HG03039 (cell line): ENCODE measurements around the gene GPR37L1.

Source experiments
- ATAC-seq: cut with Tn5 transposase; IDR thresholded peaks from one replicate; pipeline ENCODE4 v1.9.1; 2021; ENCODE audit warnings: mild to moderate bottlenecking, moderate library complexity; ENCODE audit not compliant: unreplicated experiment

Gene GPR37L1, protein sequence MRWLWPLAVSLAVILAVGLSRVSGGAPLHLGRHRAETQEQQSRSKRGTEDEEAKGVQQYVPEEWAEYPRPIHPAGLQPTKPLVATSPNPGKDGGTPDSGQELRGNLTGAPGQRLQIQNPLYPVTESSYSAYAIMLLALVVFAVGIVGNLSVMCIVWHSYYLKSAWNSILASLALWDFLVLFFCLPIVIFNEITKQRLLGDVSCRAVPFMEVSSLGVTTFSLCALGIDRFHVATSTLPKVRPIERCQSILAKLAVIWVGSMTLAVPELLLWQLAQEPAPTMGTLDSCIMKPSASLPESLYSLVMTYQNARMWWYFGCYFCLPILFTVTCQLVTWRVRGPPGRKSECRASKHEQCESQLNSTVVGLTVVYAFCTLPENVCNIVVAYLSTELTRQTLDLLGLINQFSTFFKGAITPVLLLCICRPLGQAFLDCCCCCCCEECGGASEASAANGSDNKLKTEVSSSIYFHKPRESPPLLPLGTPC

DNA sequence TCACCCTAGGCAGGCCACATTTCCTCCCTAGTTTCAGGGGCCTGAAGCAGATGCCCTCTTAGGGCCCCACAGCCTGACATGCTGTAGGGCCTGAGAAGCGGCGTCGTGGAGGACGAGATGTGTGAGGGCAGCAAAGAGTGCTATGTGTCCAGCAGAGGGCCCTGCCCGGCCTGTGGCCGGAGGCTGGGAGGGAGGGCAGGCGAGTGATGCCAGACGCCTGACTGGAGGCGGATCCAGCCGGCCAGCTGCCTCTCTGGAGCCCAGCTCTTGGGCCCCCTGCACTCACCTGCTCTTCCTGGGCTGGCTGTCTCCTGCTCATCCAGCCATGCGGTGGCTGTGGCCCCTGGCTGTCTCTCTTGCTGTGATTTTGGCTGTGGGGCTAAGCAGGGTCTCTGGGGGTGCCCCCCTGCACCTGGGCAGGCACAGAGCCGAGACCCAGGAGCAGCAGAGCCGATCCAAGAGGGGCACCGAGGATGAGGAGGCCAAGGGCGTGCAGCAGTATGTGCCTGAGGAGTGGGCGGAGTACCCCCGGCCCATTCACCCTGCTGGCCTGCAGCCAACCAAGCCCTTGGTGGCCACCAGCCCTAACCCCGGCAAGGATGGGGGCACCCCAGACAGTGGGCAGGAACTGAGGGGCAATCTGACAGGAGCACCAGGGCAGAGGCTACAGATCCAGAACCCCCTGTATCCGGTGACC is at the start of gene GPR37L1:
Gene GPR37L1 (plus strand): TSS at position 279 of the 697 bp plus-strand sequence. CDS start 47 bp downstream, at position 326.
- ATAC-seq = no peak

DNA sequence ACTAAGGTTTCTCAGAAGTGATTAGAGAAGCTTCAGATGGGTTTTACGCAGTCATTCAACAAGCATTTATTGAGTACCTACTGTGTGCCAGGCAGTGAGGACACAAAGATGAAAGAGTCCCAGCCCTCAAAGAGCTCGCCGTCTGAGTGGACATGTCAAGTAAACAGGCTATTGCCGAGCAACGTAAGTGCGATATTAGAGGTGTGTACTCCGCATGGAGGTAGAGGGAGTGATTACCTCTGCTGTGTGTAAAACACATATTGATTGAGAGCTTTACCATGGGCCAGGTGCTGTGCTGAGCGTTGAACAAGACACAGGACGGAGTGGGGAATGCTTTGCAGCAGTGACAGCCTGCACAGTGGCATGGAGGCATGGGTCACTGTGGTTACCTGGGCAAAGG is 49.5 kb upstream of the GPR37L1 start:
- ATAC-seq = no peak

GRCh38 chr1:202074985-202075384 is 47.7 kb upstream of the GPR37L1 start:
- no peak for ATAC-seq

- no peak for ATAC-seq
Measured at GRCh38 chr1:202075389-202075788, 47.3 kb upstream of the GPR37L1 start.

DNA sequence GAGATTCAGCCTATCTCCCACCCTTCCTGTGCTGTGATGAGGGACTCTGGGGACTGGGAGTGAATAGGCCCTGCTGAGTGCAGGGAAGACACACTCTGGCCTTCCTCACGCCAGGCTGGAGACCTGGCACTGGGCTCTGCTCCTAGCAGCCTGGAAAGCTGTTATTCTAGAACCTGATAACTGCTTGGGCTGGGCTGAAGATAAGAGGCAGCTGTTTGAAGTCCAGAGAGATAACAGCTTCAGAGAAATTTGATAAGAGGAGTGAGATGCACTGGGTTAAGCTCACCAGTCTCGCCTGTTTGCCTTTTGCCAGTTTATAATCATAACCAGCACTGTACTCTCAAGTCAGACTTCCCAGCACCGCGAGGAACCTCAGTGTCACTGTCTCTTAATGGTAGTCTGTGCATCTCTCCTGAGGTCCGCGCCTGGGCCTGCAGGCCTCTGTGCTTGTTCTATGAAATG is 46.6 kb upstream of the GPR37L1 start:
- no peak for ATAC-seq

GRCh38 chr1:202078241-202078640 is 44.5 kb upstream of the GPR37L1 start:
- ATAC-seq = no peak

- ATAC-seq = no peak
Measured at GRCh38 chr1:202081992-202082391, 40.7 kb upstream of the GPR37L1 start.

DNA sequence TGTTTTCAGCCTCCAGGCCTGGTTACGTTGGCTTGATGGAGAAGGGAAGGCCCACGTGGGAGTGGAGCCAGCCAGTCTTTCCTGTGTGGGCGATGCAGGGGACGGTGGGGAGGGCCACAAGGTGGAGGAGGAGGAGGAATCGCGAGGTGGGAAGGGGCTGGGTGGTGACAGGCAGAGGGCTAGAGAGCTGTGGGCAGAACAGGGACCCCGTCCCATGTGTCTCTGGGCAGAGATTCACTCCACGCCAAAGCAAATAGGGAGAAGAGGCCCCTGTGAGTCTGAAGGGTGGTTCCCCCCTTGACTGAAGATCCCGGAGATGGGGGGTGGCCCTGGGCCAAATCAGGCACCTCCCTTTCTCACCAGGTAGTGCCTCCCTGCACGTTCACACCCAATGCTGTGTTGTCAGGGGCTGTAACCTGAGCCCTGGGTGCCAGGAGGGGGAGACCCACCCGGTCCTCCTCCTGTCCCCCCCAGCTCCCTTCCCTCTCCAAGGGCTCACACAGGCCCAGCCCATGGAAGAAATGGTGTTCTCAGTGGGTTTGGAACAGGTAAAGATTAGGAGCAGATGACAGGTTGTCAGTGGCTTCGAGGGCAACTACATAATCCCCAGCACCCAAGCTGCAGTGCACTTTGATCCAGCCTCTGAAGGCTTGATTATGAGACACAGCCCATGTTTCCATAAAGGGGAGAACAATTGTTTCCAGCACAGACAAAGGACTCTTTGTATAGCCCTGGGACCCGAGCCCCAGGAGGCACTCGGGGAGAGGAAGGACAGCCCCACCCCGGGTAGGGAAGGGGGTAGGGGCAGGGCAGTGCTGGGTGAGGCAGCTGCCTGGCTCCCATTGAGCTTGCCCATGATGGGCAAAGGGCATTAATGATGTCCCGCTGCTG is 37.7 kb upstream of the GPR37L1 start:
- ATAC-seq = no peak

GRCh38 chr1:202085682-202086373 is 36.9 kb upstream of the GPR37L1 start:
- ATAC-seq = no peak

DNA sequence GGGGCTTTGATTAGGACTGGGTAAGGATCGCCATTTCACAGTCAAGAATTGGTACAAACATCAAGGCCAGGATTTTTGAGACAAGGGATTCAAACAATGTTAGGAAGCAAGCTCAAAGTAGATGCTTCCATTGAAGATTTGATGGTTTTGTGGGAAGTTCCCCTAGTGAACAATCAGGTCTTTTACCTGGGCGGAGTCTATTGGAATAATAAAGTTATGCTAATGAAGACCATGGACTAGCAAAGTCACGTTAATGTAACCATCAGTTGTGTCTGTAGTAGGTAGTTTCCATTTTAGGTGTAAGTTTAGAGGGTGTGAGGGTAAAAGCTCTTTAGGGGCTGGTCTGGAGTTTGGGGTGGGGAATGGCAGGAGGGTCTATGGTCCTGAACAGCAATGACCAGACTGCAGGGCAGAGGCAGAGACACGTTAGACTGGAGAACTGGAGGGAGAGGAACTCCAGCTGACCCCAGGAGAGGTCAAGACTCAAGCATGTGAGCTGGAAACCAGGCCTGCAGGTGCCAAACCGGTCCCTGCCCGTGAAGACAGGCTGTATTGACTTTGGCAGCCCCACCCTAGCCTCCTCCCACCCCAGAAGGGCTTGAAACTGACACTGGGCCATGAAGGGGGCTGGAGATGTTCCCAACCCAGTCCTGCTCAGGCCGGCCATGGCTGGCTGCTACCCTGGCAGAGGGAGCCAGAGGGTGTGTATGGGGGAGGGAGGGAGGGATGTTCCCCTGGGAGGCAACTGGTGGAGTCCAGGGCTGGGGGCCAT is 36.0 kb upstream of the GPR37L1 start:
- no peak for ATAC-seq

DNA sequence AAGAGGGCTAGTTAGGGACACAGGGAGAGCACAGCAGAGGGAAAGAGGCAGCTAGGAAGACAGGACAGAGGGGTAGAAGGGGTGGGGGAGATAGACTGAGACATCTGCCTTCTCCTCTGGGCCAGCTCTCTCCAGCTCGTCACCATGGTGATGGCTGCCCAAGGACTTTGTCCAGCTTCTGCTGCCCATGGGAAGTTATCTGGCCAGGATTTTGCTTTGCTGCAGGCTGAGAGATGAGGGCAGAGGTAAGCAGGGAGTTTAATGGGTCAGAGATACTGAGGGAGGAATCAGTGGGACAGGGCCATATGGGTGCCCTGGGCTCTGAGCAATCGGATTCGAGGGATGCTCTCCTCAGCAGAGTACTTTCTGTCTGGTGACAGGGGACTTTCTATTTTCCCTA is 34.5 kb upstream of the GPR37L1 start:
- ATAC-seq = no peak

DNA sequence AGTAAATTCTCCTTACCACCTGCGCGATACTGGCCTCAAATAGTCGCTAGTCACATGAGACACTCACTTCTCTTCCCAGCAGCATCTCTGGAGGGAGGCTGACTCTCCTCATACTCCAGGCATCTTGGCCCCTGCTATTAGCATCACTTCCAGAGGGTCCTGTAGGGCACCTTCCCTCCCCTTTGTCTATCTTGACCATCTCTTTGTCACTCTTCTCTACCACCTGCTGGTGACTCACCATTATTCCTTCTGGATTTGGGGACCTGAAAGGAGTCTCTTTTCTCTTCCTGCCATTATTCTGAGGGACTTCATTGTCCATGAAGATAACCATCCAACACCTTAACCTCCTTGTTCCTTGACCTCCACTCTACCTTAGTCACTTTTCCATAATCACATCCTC is 31.7 kb upstream of the GPR37L1 start:
- ATAC-seq = no peak

- ATAC-seq = no peak
Measured at GRCh38 chr1:202093858-202094257, 28.9 kb upstream of the GPR37L1 start.

DNA sequence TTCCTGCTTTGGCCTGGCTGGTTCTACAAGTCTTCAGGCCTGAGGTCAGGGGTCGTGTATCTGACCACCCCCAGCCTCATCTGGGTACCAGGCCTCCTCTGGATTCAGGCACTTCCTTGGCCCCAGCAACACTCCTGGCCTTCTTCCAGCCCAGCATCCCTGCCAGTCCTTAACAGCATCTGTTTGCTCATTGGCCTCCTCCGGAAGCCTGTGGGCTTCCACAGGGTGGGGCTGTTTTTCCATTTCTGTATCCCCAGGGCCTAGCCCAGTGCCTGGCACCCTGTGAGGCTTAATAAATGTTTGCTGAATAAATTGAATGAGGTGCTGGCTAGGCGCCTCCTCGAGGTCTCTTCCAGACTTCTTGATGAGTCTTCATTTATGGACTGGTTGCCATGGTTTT is 21.5 kb upstream of the GPR37L1 start:
- ATAC-seq = no peak

- no peak for ATAC-seq
Measured at GRCh38 chr1:202104073-202104472, 18.6 kb upstream of the GPR37L1 start.

DNA sequence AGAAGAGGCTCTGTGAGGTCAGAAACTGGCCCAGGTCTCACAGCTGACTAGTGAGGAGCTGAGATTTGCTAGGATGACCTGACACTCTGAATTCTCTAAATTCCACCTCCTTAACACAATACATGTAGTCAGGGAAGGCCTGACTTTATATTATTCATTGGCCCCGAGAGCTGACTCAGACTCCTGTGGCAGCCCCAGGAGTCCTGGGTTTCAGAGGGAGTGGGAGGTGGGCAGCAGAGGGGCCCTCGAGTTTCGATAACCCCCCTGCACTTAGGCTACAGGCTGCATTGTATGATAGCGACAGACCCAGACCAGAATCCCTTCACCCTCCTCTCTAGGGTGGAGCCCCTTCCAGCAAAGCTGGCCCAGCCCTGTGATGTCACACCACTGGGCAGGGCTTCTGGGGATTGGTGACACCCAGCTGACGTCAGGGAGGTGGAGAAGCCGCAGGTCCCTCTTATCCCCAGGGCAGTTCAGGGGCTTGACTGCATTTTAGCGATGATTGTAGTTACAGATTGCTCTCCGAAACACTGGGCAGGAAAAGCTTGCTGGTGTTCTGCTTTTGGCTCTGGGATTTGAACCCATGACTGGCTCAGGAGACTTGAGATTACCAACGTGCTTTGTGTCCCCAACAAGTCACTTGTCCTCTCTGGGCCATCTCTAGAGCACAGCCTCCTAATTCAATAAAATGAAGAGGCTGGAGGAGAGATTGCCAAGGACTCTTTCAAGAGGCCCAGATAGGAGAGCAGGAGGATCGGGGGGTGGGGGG is 17.0 kb upstream of the GPR37L1 start:
- ATAC-seq = no peak

DNA sequence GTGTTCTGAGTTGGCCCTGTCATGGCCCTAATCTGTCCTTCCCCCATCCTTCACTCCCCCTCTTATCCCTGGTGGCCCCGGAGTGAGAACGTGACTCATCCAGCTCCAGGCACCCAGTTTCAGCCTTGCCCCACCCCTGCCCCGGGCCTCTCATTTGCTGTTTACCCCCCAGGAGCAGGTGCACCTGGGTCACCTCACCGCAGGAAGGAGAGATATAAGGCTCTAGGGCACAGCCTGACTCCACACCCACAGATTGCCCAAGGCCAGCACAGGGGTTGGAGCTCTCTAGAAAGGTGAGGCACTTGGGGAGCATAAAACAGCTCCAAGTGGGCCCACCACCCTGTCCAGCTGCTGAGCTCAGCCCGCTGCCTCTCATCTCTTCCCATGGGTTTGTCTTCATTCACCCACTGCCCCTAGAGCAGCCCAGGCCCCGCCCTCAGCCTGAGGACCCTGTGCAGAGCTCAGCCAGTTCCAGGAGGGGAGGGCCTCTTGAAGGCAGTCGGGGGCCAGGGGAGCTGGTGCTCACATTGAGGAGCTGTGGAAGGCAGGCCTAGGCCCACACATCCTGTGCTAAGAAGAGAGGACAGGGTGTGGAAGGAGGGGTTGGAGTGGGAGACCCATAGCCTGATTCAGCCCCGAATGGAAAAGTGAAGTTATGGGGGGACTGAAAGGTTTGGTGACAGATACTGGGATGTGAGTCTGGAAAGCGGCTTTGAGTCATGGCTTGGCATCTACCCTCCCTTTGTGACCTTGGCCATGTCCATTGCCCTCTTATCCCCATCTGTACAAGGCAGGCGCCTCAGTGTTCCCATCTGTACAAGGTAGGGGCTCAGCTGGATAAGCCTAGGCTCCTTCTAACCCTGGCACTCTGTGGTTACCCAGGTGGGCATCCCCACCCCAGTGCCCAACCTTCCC is 16.1 kb upstream of the GPR37L1 start:
- no peak for ATAC-seq

DNA sequence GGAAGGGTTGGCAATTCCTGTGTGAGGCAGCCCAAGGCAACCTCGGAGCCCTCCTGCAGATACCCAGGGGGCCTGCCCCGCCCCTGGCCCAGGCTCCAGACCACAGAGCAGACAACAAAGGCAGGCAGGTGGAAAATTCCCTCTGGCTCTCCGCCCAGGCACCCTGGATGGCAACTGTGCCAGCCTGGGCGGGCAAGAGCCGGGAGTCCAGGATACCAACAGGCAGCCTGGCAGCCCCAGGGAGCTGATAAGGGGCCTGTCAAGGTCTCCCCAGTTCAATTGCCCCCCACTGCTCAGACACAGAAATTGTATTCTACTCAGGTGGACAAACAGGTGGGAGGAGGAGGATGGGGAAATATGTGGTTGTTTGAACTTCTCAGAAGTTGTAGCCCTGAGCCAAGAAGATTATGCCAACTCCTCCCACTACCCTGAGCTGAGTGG is 15.4 kb upstream of the GPR37L1 start:
- ATAC-seq = no peak
